HL-60 (cell line): ENCODE data around the gene AK5.

Experiments
- DNase-seq, 2 experiments: peaks; one replicate each; pipeline ENCODE4 v3.0.0-alpha.2; 2010 to 2020; ENCODE audit warnings: low read depth in 1 of 2, low spot score in 1 of 2
- H3K27ac ChIP-seq: fragments of 250-450 bp; sonication (Bioruptor Pico); replicated peaks from 2 replicates; pipeline ENCODE4 v1.5.1; 2020; ENCODE audit warnings: mild to moderate bottlenecking, moderate library complexity
- H3K27me3 ChIP-seq: fragments of 250-450 bp; sonication (Bioruptor Pico); 2 replicates; pipeline ENCODE4 v1.5.1; 2021; ENCODE audit warnings: mild to moderate bottlenecking, moderate library complexity; ENCODE audit not compliant: insufficient read depth, poor library complexity, severe bottlenecking
- H3K4me3 ChIP-seq: replicated peaks from 2 replicates; pipeline ENCODE4 v1.5.1; 2011; ENCODE audit warnings: mild to moderate bottlenecking, control low read depth, low read length; ENCODE audit not compliant: insufficient read depth
- GABPA ChIP-seq: IDR thresholded peaks from 2 replicates; pipeline ENCODE4 v1.6.1; 2012; ENCODE audit warnings: low read depth
- POLR2AphosphoS5 ChIP-seq: IDR thresholded peaks from 2 replicates; pipeline ENCODE4 v1.6.1; 2012; ENCODE audit warnings: low read depth
- SPI1 ChIP-seq: IDR thresholded peaks from 2 replicates; pipeline ENCODE4 v1.6.1; 2012; ENCODE audit warnings: low read depth, mild to moderate bottlenecking, borderline replicate concordance
- TF ChIP-seq, protein P1 (sequence below): IDR thresholded peaks from 2 replicates; pipeline ENCODE4 v1.6.1; 2012; ENCODE audit warnings: low read depth; ENCODE audit not compliant: insufficient replicate concordance
- TF ChIP-seq, protein P2 (sequence below): IDR thresholded peaks from one replicate; pipeline ENCODE4 v1.5.1; 2011; ENCODE audit warnings: low read length, control low read depth, inconsistent platforms; ENCODE audit not compliant: insufficient read depth

Gene AK5

DNA sequence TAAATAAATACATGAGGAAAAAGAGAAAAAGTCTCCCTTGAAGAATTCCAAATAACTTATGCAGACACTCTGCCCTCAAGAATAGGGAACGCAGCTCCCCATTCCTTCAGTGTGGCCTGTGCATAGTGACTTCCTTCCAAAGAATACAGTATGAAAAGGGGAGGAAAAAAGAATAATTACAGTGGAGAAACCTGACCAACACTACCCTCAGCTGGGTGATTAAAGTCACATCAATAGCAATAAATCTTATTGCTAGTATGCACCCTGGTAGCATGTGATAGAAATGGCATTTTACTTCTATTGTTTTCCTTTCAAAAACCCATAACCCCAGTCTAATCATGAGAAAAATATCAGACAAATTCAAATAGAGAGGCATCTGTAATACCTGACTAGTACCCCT, 315.5 kb downstream of the AK5 start:
- H3K4me3 ChIP-seq = no peak overlapping the region
- H3K27ac ChIP-seq = no peak overlapping the region
- DNase-seq = no peak
- TF ChIP-seq SPI1 = no peak
- no peak for TF ChIP-seq GABPA
- TF ChIP-seq, protein P1, sequence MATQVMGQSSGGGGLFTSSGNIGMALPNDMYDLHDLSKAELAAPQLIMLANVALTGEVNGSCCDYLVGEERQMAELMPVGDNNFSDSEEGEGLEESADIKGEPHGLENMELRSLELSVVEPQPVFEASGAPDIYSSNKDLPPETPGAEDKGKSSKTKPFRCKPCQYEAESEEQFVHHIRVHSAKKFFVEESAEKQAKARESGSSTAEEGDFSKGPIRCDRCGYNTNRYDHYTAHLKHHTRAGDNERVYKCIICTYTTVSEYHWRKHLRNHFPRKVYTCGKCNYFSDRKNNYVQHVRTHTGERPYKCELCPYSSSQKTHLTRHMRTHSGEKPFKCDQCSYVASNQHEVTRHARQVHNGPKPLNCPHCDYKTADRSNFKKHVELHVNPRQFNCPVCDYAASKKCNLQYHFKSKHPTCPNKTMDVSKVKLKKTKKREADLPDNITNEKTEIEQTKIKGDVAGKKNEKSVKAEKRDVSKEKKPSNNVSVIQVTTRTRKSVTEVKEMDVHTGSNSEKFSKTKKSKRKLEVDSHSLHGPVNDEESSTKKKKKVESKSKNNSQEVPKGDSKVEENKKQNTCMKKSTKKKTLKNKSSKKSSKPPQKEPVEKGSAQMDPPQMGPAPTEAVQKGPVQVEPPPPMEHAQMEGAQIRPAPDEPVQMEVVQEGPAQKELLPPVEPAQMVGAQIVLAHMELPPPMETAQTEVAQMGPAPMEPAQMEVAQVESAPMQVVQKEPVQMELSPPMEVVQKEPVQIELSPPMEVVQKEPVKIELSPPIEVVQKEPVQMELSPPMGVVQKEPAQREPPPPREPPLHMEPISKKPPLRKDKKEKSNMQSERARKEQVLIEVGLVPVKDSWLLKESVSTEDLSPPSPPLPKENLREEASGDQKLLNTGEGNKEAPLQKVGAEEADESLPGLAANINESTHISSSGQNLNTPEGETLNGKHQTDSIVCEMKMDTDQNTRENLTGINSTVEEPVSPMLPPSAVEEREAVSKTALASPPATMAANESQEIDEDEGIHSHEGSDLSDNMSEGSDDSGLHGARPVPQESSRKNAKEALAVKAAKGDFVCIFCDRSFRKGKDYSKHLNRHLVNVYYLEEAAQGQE = no peak
- no peak for TF ChIP-seq POLR2AphosphoS5
- TF ChIP-seq, protein P2, sequence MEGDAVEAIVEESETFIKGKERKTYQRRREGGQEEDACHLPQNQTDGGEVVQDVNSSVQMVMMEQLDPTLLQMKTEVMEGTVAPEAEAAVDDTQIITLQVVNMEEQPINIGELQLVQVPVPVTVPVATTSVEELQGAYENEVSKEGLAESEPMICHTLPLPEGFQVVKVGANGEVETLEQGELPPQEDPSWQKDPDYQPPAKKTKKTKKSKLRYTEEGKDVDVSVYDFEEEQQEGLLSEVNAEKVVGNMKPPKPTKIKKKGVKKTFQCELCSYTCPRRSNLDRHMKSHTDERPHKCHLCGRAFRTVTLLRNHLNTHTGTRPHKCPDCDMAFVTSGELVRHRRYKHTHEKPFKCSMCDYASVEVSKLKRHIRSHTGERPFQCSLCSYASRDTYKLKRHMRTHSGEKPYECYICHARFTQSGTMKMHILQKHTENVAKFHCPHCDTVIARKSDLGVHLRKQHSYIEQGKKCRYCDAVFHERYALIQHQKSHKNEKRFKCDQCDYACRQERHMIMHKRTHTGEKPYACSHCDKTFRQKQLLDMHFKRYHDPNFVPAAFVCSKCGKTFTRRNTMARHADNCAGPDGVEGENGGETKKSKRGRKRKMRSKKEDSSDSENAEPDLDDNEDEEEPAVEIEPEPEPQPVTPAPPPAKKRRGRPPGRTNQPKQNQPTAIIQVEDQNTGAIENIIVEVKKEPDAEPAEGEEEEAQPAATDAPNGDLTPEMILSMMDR = no peak
- no peaks in the 10 kb centered on the region for H3K27me3 ChIP-seq

DNA sequence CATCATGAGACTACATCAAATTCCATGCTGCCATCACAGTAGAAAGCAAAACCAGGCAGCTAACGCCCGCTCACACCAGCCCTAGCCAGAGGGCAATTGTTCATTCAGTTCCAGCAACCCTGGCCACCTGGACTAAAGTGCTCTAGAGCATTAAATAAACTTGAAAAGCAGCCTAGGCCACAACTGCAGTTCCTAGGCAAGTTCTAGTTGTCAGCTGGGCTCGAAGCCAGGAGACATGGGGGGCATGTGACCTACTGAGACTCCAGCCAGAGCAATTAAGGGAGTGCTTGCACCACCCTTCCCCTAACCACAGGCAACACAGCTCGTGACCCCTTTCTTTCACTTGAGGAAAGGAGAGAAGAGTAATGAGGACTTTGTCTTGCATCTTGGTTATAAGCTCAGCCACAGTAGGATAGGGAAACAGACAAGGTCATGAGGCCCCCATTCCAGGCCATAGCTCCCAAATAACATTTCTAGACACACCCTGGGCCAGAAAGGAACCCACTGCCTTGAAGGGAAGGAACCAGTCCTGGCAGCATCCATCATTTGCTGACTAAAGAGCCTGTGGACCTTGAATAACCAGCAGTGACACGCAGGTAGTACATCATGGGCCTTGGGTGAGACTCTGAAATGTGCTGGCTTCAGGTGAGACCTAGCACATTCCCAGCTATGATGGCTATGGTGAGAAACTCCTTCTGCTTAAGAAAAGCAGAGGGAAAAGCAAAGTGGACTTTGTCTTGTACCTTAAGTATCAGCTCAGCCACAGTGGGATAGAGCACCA, 323.6 kb downstream of the AK5 start:
- TF ChIP-seq, protein P2 = no peak
- TF ChIP-seq, protein P1 = no peak
- no peak for TF ChIP-seq SPI1
- TF ChIP-seq POLR2AphosphoS5 = no peak
- TF ChIP-seq GABPA = no peak

DNA sequence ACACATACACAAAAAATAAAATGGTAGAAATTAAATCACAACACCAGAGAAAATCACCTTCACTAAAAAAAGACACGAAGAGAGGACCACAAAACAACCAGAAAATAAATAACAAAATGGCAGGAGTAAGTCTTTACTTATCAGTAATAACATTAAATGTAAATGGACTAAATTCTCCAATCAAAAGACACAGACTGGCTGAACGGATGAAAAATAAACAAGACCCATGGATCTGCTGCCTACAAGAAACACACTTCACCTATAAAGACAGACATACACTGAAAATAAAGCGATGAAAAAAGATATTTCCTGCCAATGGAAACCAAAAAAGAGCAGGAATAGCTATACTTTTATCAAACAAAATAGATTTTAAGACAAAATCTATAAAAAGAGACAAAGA, 327.1 kb downstream of the AK5 start:
- Histone ChIP-seq H3K27ac (no peak overlapping the region), H3K27me3 (no peaks in the 10 kb centered on the region), H3K4me3 (no peak overlapping the region)
- no peak for DNase-seq
- TF ChIP-seq, protein P1 = no peak
- TF ChIP-seq, protein P2 = no peak

More for the DNA sequence above, 323.6 kb downstream of the AK5 start:
- no peaks in the 10 kb centered on the region for H3K27me3 ChIP-seq
- H3K27ac ChIP-seq = 0 out of 2 replicates have a peak overlapping the region, but pooled peaks have one; percentile 4
- peak; percentile 27 to 83 for DNase-seq
- no peak overlapping the region for H3K4me3 ChIP-seq
